Measurements from ENCODE around the gene PARK7. TPM values are rescaled to one million over a fixed set of nuclear protein-coding genes. Genes with fewer than 3 reads are reported as not detected.

Gene PARK7
- total RNA-seq, 1 donor from 2014 or later: 198 TPM

DNA sequence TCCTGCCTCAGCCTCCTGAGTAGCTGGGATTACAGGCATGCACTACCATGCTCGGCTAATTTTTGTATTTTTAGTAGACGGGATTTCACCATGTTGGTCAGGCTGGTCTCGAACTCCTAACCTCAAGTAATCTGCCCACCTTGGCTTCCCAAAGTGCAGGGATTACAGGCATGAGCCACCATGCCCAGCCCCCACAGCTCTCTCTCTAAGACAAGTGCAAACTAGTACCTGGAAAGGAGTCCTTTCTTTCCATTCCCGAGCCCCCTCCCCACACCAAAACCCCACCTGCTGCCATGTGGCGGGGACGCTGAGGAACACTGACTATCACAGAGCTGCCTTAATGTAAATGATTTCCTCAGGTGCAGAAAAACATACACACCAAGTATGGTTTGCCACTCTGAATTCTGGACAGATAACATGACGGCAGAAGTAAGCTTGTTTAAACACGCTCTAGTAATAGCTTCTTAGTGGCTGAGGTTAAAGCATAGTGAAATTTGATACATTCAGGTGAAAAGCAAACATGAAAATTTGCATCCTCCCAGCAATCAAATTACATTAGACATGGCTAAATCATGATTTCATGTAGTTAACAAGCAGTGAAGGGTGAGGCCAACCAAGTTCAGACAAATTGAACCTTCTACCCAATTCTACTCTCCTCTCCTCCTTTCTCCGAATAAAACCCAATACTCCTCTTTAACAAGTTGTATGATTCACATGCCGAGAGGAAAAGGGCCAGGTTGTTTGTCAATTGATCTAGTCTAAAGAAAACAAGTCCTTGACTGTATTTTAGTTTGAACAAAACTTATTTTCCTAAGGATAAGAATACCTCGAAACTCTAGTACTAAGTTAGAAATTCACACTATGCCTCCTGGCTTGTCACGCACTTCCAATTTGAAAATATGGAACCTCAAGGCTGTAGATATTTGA lies 44.8 kb downstream of the PARK7 start:
- ATAC-seq: no peak
- DNase-seq (ENCODE audit: low spot score): peak; percentile 58

DNA sequence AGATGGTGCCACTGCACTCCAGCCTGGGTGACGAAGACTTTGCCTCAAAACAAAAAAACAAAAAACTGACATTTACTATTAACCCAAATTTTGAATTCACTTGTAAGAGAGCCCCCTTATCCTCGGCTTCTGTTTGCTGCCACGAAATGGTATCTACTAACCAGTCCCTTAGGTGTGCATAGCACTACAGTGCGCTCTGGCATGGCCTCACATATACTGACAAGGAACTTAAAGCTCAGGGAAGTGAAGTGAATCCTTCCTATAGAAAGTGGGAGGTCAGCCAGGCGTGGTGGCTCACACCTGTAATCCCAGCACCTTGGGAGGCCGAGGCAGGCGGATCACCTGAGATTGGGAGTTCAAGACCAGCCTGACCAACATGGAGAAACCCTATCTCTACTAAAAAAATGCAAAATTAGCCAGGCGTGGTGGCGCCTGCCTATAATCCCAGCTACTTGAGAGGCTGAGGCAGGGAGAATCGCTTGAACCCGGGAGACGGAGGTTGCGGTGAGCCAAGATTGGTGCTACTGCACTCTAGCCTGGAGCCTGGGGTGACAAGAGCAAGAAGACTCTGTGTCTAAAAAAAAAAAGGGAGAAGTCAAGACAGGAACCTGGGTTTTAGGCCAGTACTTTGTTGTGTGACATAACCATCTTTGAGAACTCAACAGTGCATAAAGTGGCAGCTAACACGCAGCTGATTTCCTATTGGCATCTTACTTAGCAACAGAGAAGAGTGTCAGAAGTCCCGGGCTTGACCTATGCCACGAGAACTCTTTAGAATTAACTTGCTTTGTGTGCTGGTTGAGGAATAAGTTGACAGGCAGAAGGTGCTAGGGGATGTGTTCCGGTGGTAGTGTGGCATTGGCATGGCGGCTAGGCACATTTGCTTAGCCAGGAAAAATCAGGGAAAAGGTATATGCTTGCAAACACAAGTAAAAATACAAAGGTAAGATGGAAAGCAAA lies 47.8 kb downstream of the PARK7 start:
- DNase-seq (ENCODE audit: low spot score) (peak; percentile 58), ATAC-seq (peak; percentile 0)

DNA sequence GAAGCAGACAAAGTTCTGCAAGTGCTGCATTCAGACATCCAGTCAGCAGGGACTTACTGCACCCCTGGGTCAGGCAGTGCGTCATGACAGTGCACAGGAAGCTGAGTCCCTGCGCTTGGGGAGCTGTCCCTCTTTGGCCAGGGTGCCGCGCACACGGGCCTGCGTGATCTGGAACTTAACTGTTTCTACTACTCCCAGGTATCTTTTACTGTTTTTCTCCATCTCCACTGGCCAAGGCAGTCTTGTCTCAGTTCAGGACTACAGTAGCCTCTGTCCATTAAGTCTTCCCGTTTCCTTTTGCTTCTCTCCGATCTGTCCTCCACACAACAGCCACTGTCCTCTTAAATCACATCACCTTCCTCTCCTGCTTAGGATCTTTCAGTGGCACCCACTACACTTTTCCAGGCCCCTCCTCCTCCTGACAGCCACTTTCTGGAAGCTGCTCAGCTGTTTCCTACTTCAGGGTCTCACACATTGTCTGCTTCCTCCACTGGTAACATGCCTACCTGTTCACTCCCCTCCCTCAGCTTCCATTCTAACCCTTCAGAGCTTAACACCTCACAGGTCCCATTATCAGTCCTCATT lies 48.7 kb downstream of the PARK7 start:
- DNase-seq (ENCODE audit: low spot score) (peak; percentile 63), ATAC-seq (peak; percentile 22)

DNA sequence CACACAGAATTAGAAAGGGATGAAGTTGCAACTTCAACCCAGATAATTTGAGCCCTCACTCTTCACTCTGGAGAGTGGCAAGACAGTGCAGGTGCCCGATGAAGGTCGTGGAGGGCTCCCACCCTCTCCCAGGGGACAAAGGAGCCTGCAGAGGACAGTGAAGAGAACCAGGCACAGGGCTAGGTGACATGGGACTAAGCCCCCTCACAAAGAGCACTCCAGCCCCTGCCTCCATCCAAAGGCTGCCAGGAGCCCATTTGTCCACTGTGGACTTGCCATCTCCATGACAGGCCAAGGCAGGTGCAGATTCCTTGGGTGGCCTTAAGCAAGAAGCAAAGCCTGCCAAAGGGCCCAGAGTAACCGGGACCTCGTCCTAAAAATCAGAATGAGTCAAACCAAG lies 49.5 kb downstream of the PARK7 start:
- peak; percentile 0 for ATAC-seq

DNA sequence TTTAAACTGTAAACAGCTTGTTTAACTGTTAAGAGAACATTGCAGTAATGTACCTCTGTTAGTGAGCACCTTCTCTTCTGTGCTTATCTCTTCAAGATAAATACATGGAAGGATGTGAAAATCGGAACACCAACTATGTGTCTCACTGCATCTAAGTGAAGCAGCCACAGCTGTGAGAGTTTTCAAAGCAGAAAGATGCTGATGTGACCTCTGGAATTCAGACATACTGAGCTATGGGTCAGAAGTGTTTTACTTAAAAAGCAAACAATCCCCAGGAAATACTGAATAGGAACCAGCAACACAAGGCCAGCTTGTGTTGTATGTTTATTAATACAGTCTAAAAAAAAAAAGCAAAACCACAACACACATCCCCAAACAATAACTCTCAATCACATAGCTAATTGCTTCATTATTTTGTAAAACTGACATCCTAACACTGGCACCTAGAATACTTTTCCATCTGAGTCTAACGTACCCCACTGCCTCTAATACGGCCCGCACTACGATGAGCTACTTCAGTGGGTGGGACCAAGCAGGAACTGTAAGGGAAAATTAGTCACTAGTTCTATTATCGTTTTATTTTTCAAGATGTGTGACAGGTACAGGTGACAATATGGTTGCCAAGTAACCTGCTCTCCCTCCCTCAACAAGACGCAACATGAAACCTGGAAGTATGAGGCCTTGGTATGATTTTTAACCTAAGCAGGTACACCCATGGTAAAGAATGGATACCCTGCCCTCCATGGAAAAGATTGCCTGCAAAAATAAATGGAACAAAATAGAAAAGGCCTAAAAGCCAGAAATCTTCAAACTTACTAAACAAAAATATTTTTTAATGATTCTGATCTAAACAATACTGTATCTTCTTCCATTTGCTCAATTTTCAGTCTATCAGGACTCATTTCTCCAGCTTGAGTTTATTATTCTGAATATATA lies 50.7 kb downstream of the PARK7 start:
- DNase-seq (ENCODE audit: low spot score) (no peak), ATAC-seq (no peak)

More for the DNA sequence above, 49.5 kb downstream of the PARK7 start:
- DNase-seq (ENCODE audit: low spot score): peak; percentile 56

DNA sequence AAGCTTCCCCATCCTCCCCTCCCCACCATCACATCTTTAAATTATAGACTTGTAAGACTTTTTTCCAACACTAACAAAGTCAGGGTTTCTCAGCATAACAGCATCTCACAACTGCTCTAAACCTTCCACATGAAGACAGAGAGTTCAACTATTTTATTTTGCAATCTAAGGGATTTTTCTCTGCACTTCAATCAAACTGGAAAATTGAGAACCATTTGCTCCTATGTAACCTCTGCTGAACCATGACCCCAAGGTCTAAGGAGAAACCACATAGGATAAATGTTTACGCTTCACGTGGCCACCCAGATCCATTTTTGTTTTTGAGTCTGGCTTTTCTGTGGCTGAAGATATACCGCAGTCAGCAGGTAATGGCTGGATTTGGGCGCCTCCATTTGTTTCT lies 51.4 kb downstream of the PARK7 start:
- ATAC-seq: peak; percentile 1
- no peak for DNase-seq (ENCODE audit: low spot score)

DNA sequence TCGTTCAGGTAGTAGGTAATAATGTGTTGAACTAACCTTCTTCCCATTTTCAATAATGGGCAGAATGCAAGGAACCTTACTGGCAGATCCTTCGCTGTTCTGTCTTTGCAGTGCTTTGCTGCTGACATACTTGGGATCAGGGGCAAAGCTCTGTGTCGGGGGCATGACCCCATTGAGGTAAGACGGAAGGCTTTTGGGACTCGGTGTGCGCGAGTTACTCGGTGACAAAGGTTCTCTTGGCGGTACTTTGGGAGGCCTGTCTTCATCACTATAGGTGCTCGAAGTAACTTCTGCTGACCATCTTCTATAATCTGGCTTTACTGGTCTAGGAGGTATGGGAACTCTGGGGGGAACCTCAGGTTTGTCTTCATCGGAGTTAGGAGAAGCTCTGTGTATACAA lies 51.9 kb downstream of the PARK7 start:
- peak; percentile 62 for DNase-seq (ENCODE audit: low spot score)
- ATAC-seq: peak; percentile 13

DNA sequence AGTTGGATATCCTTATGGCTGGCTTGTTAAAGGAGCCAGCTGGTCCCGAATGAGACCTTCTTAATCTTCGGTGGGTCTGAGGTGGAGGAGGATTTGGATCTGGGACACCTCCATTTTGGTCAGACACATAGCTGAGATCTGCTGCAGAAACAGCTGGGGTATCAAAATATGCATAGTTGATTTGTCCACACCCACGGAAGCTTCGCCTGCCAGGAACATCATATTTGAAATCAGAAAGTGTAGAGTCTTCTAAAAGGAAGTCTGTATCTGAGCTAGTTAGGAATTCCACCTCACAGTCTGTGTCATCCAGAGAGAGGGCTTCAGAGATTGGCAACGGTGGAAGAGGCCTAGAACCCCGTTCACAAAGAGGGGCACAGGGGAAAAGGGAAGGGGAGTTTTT lies 52.3 kb downstream of the PARK7 start:
- ATAC-seq (peak; percentile 2), DNase-seq (ENCODE audit: low spot score) (peak; percentile 51)

DNA sequence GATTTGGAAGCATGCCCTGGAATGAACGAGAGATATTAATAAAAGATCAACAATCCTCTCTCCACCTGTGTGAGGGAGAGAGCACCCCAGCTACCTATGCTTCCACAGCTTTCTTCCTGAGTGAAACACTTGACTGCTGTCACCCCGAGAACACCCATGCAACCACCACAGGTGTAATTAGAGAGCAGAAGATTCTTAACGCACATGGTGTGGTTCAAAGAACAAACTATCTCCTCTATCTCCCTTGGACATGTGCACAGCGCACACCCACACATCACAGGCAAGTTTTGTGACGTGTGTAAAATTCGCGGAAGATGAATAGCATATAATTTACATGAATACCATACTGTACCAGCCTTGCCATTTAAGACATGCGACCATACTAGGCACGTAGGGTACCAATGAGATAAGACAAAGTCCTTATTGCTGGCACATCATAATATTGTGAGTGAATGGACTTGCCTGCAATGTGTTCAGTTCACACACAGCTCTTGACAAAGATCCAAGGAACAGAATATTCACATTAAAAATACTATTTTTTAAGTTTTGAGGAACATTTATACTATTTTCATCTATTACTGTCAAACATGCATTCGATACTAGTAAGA lies 53.0 kb downstream of the PARK7 start:
- ATAC-seq (peak; percentile 0), DNase-seq (ENCODE audit: low spot score) (no peak)

DNA sequence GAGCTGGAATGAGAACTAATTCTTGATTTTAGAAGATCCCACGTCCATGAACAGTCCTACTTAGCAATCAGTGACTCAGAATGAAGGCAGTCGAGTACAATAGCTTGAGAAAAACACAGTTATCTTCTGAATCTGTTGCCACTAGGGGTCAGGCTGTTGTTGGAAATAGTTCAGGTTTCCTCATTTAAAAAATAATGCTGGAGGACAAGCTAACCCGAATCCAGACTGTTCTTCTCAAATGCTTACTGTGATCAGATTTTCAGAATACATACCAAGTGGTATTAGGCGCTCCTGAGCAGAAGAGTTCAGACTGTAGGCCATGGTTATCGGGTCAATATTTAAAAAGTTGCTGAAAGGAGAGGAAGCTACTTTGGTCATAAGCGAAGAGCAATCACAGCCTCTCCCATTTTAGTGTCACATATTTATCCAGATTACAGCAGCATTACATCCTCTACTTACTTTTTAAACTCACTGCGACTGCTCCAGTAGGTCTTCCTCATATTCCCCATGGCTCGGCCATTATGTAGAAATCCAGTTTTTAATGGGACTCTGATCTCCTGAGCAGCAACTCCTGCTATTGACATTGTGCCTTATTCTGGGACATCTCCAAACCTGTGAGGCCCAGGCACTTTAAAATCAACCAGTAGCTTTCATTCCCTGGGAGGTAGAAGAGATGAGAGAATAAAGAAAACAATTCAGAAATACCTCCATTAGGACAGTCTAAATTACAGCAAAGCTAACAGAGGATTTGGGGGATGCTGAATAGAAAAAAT lies 53.7 kb downstream of the PARK7 start:
- no peak for ATAC-seq

DNA sequence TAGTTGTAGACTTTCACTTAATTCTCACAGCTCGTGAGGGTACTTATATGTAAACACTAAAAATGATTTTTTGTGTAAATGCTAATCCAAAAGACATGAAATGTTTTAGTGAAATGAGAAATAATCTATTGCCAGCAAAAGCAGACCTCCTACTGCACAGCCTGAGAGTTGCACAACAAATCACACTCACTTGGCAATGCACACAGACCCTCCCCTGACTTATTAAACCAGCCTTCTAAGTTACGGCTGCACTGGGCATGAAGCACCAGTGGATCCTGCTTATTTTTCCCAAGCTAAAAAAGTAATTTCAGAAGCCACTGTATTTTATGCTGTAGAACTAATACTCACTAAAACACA lies 54.3 kb downstream of the PARK7 start:
- ATAC-seq (no peak), DNase-seq (ENCODE audit: low spot score) (no peak)

More for the DNA sequence above, 53.7 kb downstream of the PARK7 start:
- DNase-seq (ENCODE audit: low spot score): peak; percentile 37

DNA sequence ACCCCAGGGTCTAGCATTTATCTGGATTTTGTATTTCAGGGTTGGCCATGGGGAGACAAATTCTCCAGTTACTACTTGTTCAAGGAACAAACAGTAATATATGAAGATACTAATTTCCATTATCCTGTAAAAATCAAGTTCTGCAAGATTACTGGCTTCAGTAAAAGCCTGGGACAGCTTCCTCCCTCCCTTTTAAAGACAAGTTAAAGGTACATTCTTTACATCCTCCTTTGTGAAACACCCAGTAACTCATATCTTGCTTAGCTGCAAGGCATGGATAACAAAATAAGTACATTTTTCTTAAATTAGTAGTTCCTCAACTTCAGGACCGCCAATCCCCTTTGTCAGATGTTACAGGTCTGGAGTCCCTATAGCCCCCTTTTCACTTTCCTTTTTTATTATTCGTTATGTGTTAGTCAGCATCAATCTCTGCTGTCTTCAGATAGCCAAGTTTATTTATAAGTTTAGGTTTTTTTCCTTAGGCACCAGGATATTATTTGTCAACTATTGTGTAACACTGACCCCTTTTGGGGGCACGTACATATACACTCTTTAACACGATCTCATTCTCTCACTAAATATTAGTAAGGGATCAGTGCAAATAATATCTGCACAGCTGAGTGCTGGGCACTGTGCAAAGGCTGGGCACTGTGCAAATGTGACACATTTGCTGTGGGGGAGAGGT lies 54.8 kb downstream of the PARK7 start:
- no peak for DNase-seq (ENCODE audit: low spot score)
- no peak for ATAC-seq

DNA sequence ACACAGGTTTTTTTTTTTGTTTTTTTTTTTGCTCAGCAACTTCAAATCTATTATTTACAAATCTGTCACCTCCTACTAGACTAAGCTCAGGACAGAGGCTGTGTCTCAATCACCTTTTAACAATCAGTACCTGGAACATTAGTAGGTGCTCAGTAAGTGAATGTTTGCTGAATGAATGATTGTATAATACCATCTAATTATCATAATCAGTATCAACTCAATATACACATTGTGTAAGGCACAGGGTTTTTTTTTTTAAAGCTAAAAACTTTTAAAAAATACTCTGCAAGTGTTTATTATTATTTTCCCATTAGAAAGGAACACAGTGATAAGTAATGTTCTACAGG lies 55.4 kb downstream of the PARK7 start:
- no peak for ATAC-seq
- DNase-seq (ENCODE audit: low spot score): no peak

DNA sequence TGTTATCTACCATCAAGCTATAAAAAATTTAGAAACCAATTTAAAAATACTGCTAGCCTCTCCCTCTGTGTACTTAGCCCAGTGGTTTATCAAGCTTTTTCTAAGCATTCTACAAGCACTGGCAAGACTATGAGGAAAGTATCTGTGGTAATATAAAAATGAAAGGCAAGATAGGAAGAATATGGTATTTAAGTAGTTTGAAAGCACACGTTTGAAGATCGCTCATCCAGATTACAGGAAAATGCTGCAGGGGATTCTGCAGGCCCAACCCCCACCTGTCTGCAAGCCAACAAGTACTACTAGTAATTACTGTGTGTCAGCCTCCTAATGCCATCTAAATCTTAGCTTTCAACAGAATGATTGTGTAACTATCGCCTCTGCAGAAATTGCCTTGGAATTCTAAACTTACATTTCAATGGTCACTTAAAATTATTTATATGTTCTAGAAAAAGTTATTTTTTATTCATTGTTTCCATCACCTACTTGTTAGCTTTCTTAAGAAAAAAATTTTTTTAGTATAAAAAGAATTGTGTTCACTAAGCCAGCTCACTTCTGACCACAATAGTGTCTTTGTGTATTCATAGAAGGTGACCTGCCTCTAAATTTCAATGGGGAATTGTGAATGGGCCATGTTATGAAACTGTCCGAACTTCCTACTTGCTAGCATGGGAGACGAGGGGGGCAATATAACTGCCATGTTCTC lies 56.1 kb downstream of the PARK7 start:
- ATAC-seq: no peak
- no peak for DNase-seq (ENCODE audit: low spot score)

DNA sequence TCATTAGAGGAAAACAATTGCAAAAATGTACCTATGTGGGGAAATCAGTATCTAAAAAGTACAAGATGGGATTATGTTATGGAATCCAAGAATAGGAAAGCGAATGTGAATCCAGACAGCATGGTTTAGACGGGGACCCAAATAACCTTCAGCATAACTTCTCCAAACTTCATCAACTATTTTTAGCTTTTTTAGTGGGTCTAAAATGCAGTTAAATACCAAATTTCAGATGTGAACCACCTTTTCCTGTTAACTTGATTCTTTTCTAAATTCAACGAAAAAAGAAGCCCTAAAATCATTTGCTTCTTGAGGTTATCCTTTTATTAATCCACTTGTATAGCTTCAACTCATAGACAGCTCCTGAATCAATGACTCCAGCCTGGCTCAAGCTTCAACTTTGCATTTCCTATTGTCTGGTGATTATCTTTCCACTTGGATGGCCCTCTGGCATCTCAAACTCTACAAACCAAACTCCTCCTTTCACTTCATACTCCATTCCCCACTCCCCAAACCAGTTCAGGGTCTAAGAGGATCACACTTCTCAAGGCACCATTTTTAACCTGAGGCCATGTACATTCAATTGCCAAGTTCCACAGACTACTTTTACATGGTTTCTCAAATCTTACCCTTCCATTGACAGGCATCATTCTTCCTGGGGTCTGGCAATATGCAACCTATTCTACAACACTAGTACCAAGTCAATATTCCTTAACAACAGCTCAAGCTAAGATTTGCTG lies 57.1 kb downstream of the PARK7 start:
- DNase-seq (ENCODE audit: low spot score) (no peak), ATAC-seq (peak; percentile 2)

DNA sequence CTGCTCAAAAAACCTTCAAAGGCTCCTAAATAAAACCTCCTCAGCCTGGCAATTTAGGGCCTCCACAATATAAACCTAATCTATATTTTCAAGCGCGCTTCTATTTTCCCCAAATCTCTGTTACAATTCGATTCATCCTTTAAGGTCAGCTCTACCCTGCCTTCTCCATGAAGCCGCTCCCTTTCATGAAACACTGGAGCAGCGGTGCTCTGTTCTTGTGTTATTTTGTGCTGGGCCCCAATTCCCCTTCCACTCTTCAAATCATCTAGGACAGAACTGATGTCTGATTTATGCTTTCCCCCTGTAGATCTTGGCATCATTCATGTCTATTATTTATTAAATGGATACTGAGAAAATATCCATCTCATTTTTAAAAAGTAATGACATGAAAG lies 57.7 kb downstream of the PARK7 start:
- peak; percentile 2 for ATAC-seq

DNA sequence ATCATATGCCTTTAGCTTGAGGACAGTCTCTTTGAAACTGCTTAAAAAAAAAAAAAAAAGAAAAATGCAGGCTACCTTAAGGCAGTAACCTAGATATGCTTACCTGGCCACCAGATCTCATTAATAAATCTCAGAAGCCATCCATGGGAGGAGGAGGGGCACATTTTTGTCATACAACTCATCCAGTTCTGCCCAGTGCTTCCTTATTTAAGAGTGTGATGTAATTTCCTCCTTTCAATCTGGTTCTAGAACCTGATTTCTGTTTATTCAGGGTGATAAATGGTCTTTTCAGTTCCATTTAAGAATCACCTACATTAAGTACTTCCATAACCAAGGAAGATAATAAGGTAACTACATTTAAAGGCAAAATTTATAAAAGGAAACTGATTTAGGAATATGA lies 58.5 kb downstream of the PARK7 start:
- ATAC-seq: peak; percentile 4
- DNase-seq (ENCODE audit: low spot score): no peak

More for the DNA sequence above, 57.7 kb downstream of the PARK7 start:
- no peak for DNase-seq (ENCODE audit: low spot score)
